Gastroesophageal sphincter (tissue), 4 donors: ENCODE data around the gene FHAD1. TPM values are rescaled to one million over a fixed set of nuclear protein-coding genes. Genes with fewer than 3 reads are reported as not detected.

Source experiments
- ATAC-seq: fragments of 150-250 bp; one replicate; pipeline ENCODE4 v1.9.1; 2016; ENCODE audit warnings: mild to moderate bottlenecking, moderate library complexity
- H3K27ac ChIP-seq, 4 donors: fragments of 200-600 bp; sonication (generic) in 3 of 4; 1 replicate in 3 of 4; 2 replicates in 1 of 4; pipeline ENCODE4 v1.5.1; 2016 to 2019
- H3K27me3 ChIP-seq: fragments of 200-600 bp; sonication (generic); one replicate; pipeline ENCODE4 v1.5.1; 2019
- H3K36me3 ChIP-seq, 2 donors: fragments of 200-600 bp; sonication (generic); one replicate each; pipeline ENCODE4 v1.5.1; 2019; ENCODE audit warnings: control low read depth in 1 of 2
- H3K4me1 ChIP-seq, 3 donors: fragments of 200-600 bp; sonication (generic); 1 replicate in 2 of 3; 2 replicates in 1 of 3; pipeline ENCODE4 v1.5.1; 2016 to 2019; ENCODE audit warnings: control low read depth in 2 of 3
- H3K4me3 ChIP-seq, 2 donors: fragments of 200-600 bp; sonication (generic); one replicate each; pipeline ENCODE4 v1.5.1; 2019; ENCODE audit warnings: mild to moderate bottlenecking in 1 of 2, moderate library complexity in 1 of 2
- H3K9me3 ChIP-seq, 3 donors: fragments of 200-600 bp; sonication (generic); one replicate each; pipeline ENCODE4 v1.5.1; 2017 to 2019; ENCODE audit warnings: control low read depth in 2 of 3
- EP300 ChIP-seq: sonication (generic); formaldehyde crosslinking; IDR thresholded peaks from one replicate; pipeline ENCODE4 v1.6.1; 2017; ENCODE audit warnings: antibody characterized with exemption, mild to moderate bottlenecking
- POLR2A ChIP-seq, 2 donors: fragments of 450-650 bp; IDR thresholded peaks; one replicate each; pipeline ENCODE4 v1.6.1; 2017; ENCODE audit warnings: antibody characterized with exemption in 2 of 2, mild to moderate bottlenecking in 2 of 2, moderate library complexity in 1 of 2
- POLR2AphosphoS5 ChIP-seq: sonication (generic); formaldehyde crosslinking; IDR thresholded peaks from one replicate; pipeline ENCODE4 v1.6.1; 2017; ENCODE audit warnings: antibody characterized with exemption
- WGBS, 2 donors: methylation state at CpG; one replicate each; pipeline ENCODE4 v1.1.5; 2018; ENCODE audit warnings: low coverage in 1 of 2; 5-methylcytosine and 5-hydroxymethylcytosine counted together
- total RNA-seq, 4 donors: library from RNA; depleted of rRNA; stranded (reverse); fragments of >200 nt; gene quantifications; one replicate each; pipeline ENCODE4 v1.1.0, GENCODE V29; 2016
- TF ChIP-seq, protein P1 (sequence below), 4 experiments: fragments of 200-600 bp in 2 of 4; fragments of 450-650 bp in 2 of 4; sonication (generic) in 1 of 4; IDR thresholded peaks; one replicate each; pipeline ENCODE4 v1.5.1; 2017 to 2019; ENCODE audit warnings: antibody characterized with exemption in 4 of 4, mild to moderate bottlenecking in 2 of 4, moderate library complexity in 2 of 4

Gene FHAD1
- total RNA-seq, 4 donors from 2014 or later = 1.1 TPM; not detected in 3

DNA sequence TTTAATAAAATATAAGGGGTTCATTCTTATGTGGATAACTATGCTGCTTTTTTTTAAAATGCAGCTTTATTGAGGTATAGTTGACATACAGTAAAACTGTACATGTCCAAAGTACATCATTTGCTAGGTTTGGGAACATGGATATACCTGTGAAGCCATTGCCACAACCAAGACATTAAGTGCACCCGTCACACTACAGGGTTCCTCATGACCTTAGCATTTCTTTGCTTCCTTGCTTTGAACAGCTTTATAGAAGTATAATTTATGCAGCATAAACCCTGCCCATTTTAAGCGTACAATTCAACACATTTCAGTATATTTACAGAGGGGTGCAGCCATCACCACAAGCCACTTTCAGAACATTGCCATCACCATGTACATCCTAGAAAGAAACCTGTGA lies 26.3 kb downstream of the FHAD1 start:
- TF ChIP-seq EP300 = no peak
- TF ChIP-seq, protein P1, sequence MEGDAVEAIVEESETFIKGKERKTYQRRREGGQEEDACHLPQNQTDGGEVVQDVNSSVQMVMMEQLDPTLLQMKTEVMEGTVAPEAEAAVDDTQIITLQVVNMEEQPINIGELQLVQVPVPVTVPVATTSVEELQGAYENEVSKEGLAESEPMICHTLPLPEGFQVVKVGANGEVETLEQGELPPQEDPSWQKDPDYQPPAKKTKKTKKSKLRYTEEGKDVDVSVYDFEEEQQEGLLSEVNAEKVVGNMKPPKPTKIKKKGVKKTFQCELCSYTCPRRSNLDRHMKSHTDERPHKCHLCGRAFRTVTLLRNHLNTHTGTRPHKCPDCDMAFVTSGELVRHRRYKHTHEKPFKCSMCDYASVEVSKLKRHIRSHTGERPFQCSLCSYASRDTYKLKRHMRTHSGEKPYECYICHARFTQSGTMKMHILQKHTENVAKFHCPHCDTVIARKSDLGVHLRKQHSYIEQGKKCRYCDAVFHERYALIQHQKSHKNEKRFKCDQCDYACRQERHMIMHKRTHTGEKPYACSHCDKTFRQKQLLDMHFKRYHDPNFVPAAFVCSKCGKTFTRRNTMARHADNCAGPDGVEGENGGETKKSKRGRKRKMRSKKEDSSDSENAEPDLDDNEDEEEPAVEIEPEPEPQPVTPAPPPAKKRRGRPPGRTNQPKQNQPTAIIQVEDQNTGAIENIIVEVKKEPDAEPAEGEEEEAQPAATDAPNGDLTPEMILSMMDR (IDR thresholded peaks at IDR 0.05) = no peak
- TF ChIP-seq POLR2AphosphoS5 = no peak
- TF ChIP-seq POLR2A (IDR thresholded peaks at IDR 0.05) = no peak
- no peaks in the 10 kb centered on the region for H3K9me3 ChIP-seq
- no peak for ATAC-seq

DNA sequence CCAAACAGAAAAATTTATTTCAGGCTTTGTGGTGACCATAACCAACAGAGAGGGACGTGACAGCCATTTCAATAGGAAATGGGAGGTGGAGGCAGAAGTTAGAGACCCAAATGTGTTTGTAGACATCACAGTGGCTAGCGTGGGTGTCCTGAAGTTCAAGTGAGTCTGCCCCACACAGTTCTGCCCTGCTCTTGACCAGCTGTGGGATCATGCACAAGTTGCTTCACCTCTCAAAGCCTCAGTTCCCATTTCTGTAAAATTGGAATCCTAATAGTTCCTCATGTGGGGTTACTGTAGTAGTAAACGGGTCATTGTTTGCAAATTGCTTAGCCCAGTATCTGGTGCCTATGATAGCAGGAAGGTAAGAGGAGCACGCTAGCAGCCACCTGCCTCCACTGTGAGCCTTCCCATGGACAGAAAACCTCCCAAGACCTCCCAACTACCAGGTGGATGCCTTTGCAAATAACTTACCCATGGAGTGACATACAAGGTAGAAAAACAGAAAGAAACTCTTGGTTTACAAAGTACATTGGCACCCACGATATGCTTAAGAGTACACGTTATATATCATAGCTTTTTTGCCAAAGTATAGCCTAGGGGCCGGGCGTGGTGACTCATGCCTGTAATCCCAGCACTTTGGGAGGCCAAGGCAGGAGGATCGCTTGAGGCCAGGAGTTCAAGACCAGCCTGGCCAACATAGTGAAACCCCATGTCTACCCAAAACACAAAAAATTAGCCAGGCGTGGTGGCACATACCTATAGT lies 29.1 kb downstream of the FHAD1 start:
- Histone ChIP-seq H3K36me3 (no peaks in the 10 kb centered on the region), H3K27me3 (no peaks in the 10 kb centered on the region), H3K4me3 (no peak overlapping the region), H3K27ac (no peak overlapping the region), H3K4me1 (peaks cover 0 to 7% (median 0%) of the 10 kb centered on the region in 3 donors), H3K9me3 (no peaks in the 10 kb centered on the region)
- ATAC-seq = no peak
- 82 to 90% methylated on average over 5 to 7 of the region's 10 CpGs for WGBS, 2 donors
- TF ChIP-seq POLR2A (IDR thresholded peaks at IDR 0.05) (no peak), POLR2AphosphoS5 (no peak), EP300 (no peak)
- TF ChIP-seq, protein P1 (IDR thresholded peaks at IDR 0.05) = no peak

More for the DNA sequence above, 26.3 kb downstream of the FHAD1 start:
- no peaks in the 10 kb centered on the region for H3K36me3 ChIP-seq
- H3K4me1 ChIP-seq = peaks cover 0 to 7% (median 0%) of the 10 kb centered on the region in 3 donors
- no peak overlapping the region for H3K27ac ChIP-seq
- H3K4me3 ChIP-seq = no peak overlapping the region
- no peaks in the 10 kb centered on the region for H3K27me3 ChIP-seq
- 86 to 91% methylated on average over 2 of the region's 2 CpGs for WGBS, 2 donors

DNA sequence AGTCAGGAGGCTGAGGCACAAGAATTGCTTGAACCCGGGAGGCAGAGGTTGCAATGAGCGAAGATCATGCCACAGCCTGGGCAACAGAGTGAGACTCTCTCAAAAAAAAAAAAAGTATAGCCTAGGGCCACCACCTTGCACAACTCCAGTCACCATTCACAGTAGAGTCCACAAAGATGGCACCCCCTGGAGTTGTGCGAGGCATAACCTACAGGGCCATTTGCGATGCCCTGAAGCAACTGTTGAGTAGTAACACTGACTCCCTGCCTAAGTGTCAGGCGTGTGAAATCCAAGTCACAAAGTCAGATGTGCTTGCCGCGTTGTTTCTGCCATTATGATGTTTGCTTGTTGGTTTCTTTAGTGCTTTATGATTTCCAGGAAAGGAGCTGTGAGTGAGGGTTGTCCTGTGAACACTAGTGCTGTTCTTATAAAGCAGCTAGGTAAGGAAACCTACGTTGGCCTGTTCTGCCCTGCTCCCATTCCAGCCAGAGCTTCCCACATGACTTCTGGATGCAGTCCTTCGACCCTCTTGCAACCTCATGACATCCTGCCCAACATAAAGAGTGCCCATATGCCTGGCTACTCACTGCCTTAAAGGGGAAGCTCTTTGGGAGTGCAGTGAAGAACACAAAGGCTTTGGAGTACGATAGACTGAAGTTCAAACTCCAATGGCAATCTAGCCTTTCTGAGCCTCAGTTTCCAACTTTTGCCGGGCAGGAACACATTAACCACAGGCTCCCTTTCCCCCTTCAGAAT lies 29.8 kb downstream of the FHAD1 start:
- 93 to 98% methylated on average over 6 to 7 of the region's 11 CpGs for WGBS, 2 donors
- Histone ChIP-seq H3K36me3 (no peaks in the 10 kb centered on the region), H3K4me3 (no peak overlapping the region), H3K27ac (no peak overlapping the region), H3K27me3 (no peaks in the 10 kb centered on the region), H3K4me1 (peaks cover 0 to 9% (median 0%) of the 10 kb centered on the region in 3 donors), H3K9me3 (no peaks in the 10 kb centered on the region)
- no peak for ATAC-seq
- TF ChIP-seq, protein P1 (IDR thresholded peaks at IDR 0.05) = no peak
- TF ChIP-seq POLR2AphosphoS5 (no peak), EP300 (no peak), POLR2A (IDR thresholded peaks at IDR 0.05) (no peak)

DNA sequence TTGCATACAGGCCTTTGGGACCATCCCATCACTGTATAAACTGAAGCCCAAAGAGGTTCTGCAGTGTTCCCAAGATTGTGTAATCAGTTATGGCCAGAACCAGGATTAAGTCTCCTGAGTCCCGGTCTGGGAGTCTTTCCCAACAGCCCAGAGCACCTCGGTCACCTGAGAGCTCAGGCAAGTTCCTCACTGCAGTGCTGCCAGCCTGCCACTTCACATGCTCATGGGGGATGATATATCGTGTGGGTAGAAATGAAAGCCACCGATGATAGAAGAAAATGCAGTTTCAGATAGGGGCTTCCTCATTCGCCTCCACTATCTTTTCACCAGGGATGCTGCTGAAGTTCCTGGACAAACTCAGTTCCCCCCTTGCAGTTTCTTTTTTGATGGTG lies 30.4 kb downstream of the FHAD1 start:
- no peaks in the 10 kb centered on the region for H3K9me3 ChIP-seq
- TF ChIP-seq POLR2A (IDR thresholded peaks at IDR 0.05) (no peak), POLR2AphosphoS5 (no peak), EP300 (no peak)
- TF ChIP-seq, protein P1 (IDR thresholded peaks at IDR 0.05) = no peak
- 77% methylated on average over 4 of the region's 5 CpGs; no CpG with 5 or more reads in 1 of the 2 donors for WGBS, 2 donors
- peaks cover 0 to 11% (median 0%) of the 10 kb centered on the region in 3 donors for H3K4me1 ChIP-seq
- ATAC-seq = no peak
- H3K36me3 ChIP-seq = no peaks in the 10 kb centered on the region
- H3K27me3 ChIP-seq = no peaks in the 10 kb centered on the region
- no peak overlapping the region for H3K27ac ChIP-seq
- no peak overlapping the region for H3K4me3 ChIP-seq
